ENCODE data around the gene ERBIN.
"Not testable (repeated sequence)": the region's sequence is repeated elsewhere in the genome, so short reads cannot be mapped to it uniquely, and the experiment has no call there.

GRCh38 chr5:65915661-65916060, 10.7 kb upstream of the ERBIN start:
- TF ChIP-seq, protein P1, sequence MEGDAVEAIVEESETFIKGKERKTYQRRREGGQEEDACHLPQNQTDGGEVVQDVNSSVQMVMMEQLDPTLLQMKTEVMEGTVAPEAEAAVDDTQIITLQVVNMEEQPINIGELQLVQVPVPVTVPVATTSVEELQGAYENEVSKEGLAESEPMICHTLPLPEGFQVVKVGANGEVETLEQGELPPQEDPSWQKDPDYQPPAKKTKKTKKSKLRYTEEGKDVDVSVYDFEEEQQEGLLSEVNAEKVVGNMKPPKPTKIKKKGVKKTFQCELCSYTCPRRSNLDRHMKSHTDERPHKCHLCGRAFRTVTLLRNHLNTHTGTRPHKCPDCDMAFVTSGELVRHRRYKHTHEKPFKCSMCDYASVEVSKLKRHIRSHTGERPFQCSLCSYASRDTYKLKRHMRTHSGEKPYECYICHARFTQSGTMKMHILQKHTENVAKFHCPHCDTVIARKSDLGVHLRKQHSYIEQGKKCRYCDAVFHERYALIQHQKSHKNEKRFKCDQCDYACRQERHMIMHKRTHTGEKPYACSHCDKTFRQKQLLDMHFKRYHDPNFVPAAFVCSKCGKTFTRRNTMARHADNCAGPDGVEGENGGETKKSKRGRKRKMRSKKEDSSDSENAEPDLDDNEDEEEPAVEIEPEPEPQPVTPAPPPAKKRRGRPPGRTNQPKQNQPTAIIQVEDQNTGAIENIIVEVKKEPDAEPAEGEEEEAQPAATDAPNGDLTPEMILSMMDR (IDR thresholded peaks at IDR 0.05; ENCODE audit: poor library complexity) = not testable (repeated sequence)
- not testable (repeated sequence) for TF ChIP-seq EZH2 (IDR thresholded peaks at IDR 0.05; ENCODE audit: borderline replicate concordance)

Data from hepatocyte (in vitro differentiated cells).